HepG2 (cell line): Measurements from ENCODE around the gene GLTPD2. TPM values are rescaled to one million over a fixed set of nuclear protein-coding genes. Genes with fewer than 3 reads are reported as not detected.

Experiments used
- ATM ChIP-seq: fragments of 450-650 bp; IDR thresholded peaks from 2 replicates; pipeline ENCODE4 v1.7.1; 2017; ENCODE audit warnings: mild to moderate bottlenecking, borderline replicate concordance
- BATF2 ChIP-seq: sonication (generic); formaldehyde crosslinking; IDR thresholded peaks from 2 replicates; pipeline ENCODE4 v1.8.0; 2022; ENCODE audit warnings: mild to moderate bottlenecking, missing genetic modification reagents, moderate library complexity
- BCLAF1 ChIP-seq: fragments of 450-650 bp; IDR thresholded peaks from 2 replicates; pipeline ENCODE4 v1.6.1; 2017; ENCODE audit warnings: mild to moderate bottlenecking
- BRF2 ChIP-seq: sonication (generic); formaldehyde crosslinking; IDR thresholded peaks from 2 replicates; pipeline ENCODE4 v1.8.1; 2022; ENCODE audit warnings: mild to moderate bottlenecking, missing genetic modification reagents
- GRHL1 ChIP-seq: sonication (generic); formaldehyde crosslinking; conservative IDR thresholded peaks from 2 replicates; pipeline ENCODE4 v1.8.0; 2022; ENCODE audit warnings: missing genetic modification reagents
- HCFC1 ChIP-seq: fragments of 150-350 bp; IDR thresholded peaks from 2 replicates; pipeline ENCODE4 v1.6.1; 2014; ENCODE audit warnings: low read depth, low read length
- IRF1 ChIP-seq: sonication (generic); formaldehyde crosslinking; IDR thresholded peaks from 2 replicates; pipeline ENCODE4 v1.4.0; 2020; ENCODE audit warnings: low read depth, mild to moderate bottlenecking, missing genetic modification reagents
- JUNB ChIP-seq: sonication (generic); formaldehyde crosslinking; IDR thresholded peaks from 2 replicates; pipeline ENCODE4 v1.8.0; 2022; ENCODE audit warnings: missing genetic modification reagents, mild to moderate bottlenecking, borderline replicate concordance
- KMT2B ChIP-seq: IDR thresholded peaks from 2 replicates; pipeline ENCODE4 v1.6.1; 2016; ENCODE audit warnings: missing genetic modification reagents, missing compliant biosample characterization
- MEIS1 ChIP-seq: sonication (generic); formaldehyde crosslinking; IDR thresholded peaks from 2 replicates; pipeline ENCODE4 v1.9.0; 2021; ENCODE audit warnings: mild to moderate bottlenecking, missing genetic modification reagents, moderate library complexity, borderline replicate concordance
- MTF1 ChIP-seq: sonication (generic); formaldehyde crosslinking; IDR thresholded peaks from 2 replicates; pipeline ENCODE4 v1.5.0; 2020; ENCODE audit warnings: missing genetic modification reagents
- NR2F1 ChIP-seq, 2 experiments: fragments of 450-650 bp in 1 of 2; formaldehyde crosslinking in 1 of 2; IDR thresholded peaks; 2 replicates each; pipeline versions ENCODE4 v1.5.0 to v1.6.1; 2016 to 2020; ENCODE audit warnings: mild to moderate bottlenecking in 1 of 2, missing compliant biosample characterization in 1 of 2, missing genetic modification reagents in 1 of 2, moderate library complexity in 1 of 2
- SATB2 ChIP-seq: sonication (generic); formaldehyde crosslinking; IDR thresholded peaks from 2 replicates; pipeline ENCODE4 v1.5.0; 2020; ENCODE audit warnings: missing genetic modification reagents
- SRSF4 ChIP-seq: fragments of 200-400 bp; formaldehyde crosslinking; IDR thresholded peaks from one replicate; pipeline ENCODE4 v1.6.1; 2018; ENCODE audit warnings: mild to moderate bottlenecking, low read depth, low read length, moderate library complexity; ENCODE audit not compliant: poor library complexity, severe bottlenecking
- TCF7L2 ChIP-seq: IDR thresholded peaks from 2 replicates; pipeline ENCODE4 v1.6.1; 2011; ENCODE audit warnings: mild to moderate bottlenecking, low read depth, low read length, moderate library complexity
- ZBTB42 ChIP-seq: sonication (generic); formaldehyde crosslinking; IDR thresholded peaks from 2 replicates; pipeline ENCODE4 v1.5.0; 2020; ENCODE audit warnings: mild to moderate bottlenecking, missing genetic modification reagents
- ZBTB7A ChIP-seq: sonication (generic); formaldehyde crosslinking; IDR thresholded peaks from 2 replicates; pipeline ENCODE4 v1.8.0; 2022; ENCODE audit warnings: mild to moderate bottlenecking, missing genetic modification reagents
- ZC3H4 ChIP-seq: sonication (generic); formaldehyde crosslinking; IDR thresholded peaks from 2 replicates; pipeline ENCODE4 v1.4.0; 2020; ENCODE audit warnings: missing genetic modification reagents, borderline replicate concordance
- ZNF205 ChIP-seq: IDR thresholded peaks from 2 replicates; pipeline ENCODE4 v1.6.1; 2018; ENCODE audit warnings: missing biosample characterization, missing genetic modification reagents
- ZNF496 ChIP-seq: sonication (generic); formaldehyde crosslinking; IDR thresholded peaks from 2 replicates; pipeline ENCODE4 v1.8.1; 2023; ENCODE audit warnings: mild to moderate bottlenecking, moderate library complexity, missing genetic modification reagents; ENCODE audit not compliant: insufficient replicate concordance
- ZNF563 ChIP-seq: sonication (generic); formaldehyde crosslinking; IDR thresholded peaks from 2 replicates; pipeline ENCODE4 v1.8.0; 2022; ENCODE audit warnings: mild to moderate bottlenecking, moderate library complexity, missing genetic modification reagents
- ZNF614 ChIP-seq: IDR thresholded peaks from 2 replicates; pipeline ENCODE4 v1.6.1; 2018; ENCODE audit warnings: missing biosample characterization, missing genetic modification reagents, inconsistent platforms, borderline replicate concordance
- ZNF713 ChIP-seq: sonication (generic); formaldehyde crosslinking; IDR thresholded peaks from 2 replicates; pipeline ENCODE4 v1.4.0; 2020; ENCODE audit warnings: mild to moderate bottlenecking, missing genetic modification reagents
- ZSCAN12 ChIP-seq: sonication (generic); formaldehyde crosslinking; IDR thresholded peaks from 2 replicates; pipeline ENCODE4 v1.9.0; 2021; ENCODE audit warnings: mild to moderate bottlenecking, missing genetic modification reagents
- polyA plus RNA-seq, 8 experiments: library from polyadenylated mRNA; depleted of rRNA in 3 of 8; stranded (reverse) in 7 of 8; unstranded in 1 of 8; fragments of >200 nt; fragmentation: Illumina TruSeq in 4 of 8; extraction: Trizol in 4 of 8; gene quantifications; 2 replicates each; pipeline versions ENCODE4 v1.2.1 to v1.2.3, GENCODE V29; 2011 to 2016; ENCODE audit warnings: low read depth in 4 of 8, missing spikeins in 1 of 8, mixed read lengths in 1 of 8; ENCODE audit not compliant: insufficient read depth in 1 of 8
- total RNA-seq, 5 experiments: library from RNA; depleted of rRNA; stranded (reverse); fragments of >200 nt; fragmentation: Illumina TruSeq; extraction: Trizol; gene quantifications; 2 replicates each; pipeline ENCODE4 v1.2.3, GENCODE V29; 2016; ENCODE audit warnings: low read depth in 1 of 5

The GLTPD2 gene
- total and polyA plus RNA-seq, 2 of the 13 experiments (the other 11 are each of a cell fraction or from before 2014, with no cell fraction given) = 7.5 to 12.9 TPM

GRCh38 chr17:4759776-4760236 lies 29.0 kb upstream of the GLTPD2 start (continued):
- TF ChIP-seq HCFC1 = no peak; the same call in 1 of the 2 replicates
- peak; percentile 89 for TF ChIP-seq MEIS1
- TF ChIP-seq ZNF713 (CRISPR knock-in tag) = 0 out of 2 replicates have a peak, but pooled peaks have one; percentile 63
- peak; percentile 72; the same call in 1 of the 2 replicates for TF ChIP-seq BATF2 (CRISPR knock-in tag)
- TF ChIP-seq ZSCAN12 (CRISPR knock-in tag) = no peak
- no peak for TF ChIP-seq GRHL1 (CRISPR knock-in tag)
- TF ChIP-seq KMT2B = no peak
- TF ChIP-seq ZC3H4 (CRISPR knock-in tag) = no peak
- TF ChIP-seq ZBTB7A (CRISPR knock-in tag) = no peak
- peak; percentile 75; the same call in 1 of the 2 replicates for TF ChIP-seq ZNF614 (CRISPR knock-in tag)
- TF ChIP-seq TCF7L2 = no peak
- TF ChIP-seq BRF2 (CRISPR knock-in tag) = no peak
- no peak for TF ChIP-seq MTF1 (CRISPR knock-in tag)
- no peak for TF ChIP-seq SRSF4
- TF ChIP-seq SATB2 (CRISPR knock-in tag) = no peak
- TF ChIP-seq ZNF205 (CRISPR knock-in tag) = peak; percentile 85; the same call in 1 of the 2 replicates
- TF ChIP-seq JUNB (CRISPR knock-in tag) = peak; percentile 84; the same call in 1 of the 2 replicates
- TF ChIP-seq BCLAF1 = no peak
- TF ChIP-seq ZNF563 (CRISPR knock-in tag) = no peak
- no peak for TF ChIP-seq ZBTB42 (CRISPR knock-in tag)
- TF ChIP-seq ZNF496 (CRISPR knock-in tag) = no peak
- TF ChIP-seq ATM = no peak
- no peak for TF ChIP-seq IRF1
- TF ChIP-seq NR2F1 (CRISPR knock-in tag; IDR thresholded peaks at IDR 0.05) = peak; percentile 36 to 74
